NB4 (cell line): ENCODE data around the gene SLC35C1.

Experiments
- DNase-seq: peaks from one replicate; pipeline ENCODE4 v3.0.0; 2010; ENCODE audit warnings: low read depth
- H3K4me3 ChIP-seq: one replicate; pipeline ENCODE4 v1.5.1; 2011; ENCODE audit warnings: mild to moderate bottlenecking, low read depth, low read length, moderate library complexity
- MYC ChIP-seq: IDR thresholded peaks from 2 replicates; pipeline ENCODE4 v1.6.1; 2011; ENCODE audit warnings: low read depth, low read length
- POLR2A ChIP-seq: IDR thresholded peaks from 2 replicates; pipeline ENCODE4 v1.6.1; 2011; ENCODE audit warnings: mild to moderate bottlenecking; ENCODE audit not compliant: insufficient read length; ENCODE audit errors: extremely low read depth
- TF ChIP-seq, protein P1 (sequence below): IDR thresholded peaks from one replicate; pipeline ENCODE4 v1.5.1; 2012; ENCODE audit warnings: low read depth, low read length
- TF ChIP-seq, protein P2 (sequence below): IDR thresholded peaks from 2 replicates; pipeline ENCODE4 v1.6.1; 2011; ENCODE audit warnings: low read depth, low read length

The SLC35C1 gene

DNA sequence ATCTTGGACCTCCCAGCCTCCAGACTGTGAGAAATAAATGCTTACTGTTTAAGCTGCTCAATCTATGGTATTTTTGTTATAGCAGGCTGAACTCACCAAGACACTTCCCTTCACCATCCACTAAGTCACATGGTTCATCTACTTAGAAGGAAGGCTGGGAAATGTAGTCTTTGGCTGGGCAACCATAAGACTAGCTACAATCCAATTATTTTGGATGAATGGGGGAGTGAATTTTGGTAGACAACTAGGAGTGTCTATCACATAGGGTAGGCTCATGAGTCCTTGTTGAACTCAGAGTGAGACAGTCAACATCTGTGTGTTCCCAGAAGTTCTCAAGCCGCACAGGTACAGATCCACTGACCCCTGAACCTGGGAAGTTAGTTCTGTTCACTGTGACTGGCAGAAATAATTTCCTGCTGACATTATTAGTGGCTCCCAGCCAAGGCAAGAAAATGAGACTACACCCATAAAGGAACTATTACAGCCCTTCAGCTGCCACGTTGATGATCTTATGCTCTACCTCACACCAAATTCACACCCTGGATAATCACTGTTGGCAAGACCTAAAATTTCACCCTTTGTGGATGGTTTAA lies 3.1 kb upstream of the SLC35C1 start:
- DNase-seq, result peak; percentile 40
- no peak overlapping the region for H3K4me3 ChIP-seq
- TF ChIP-seq MYC, result no peak
- TF ChIP-seq, protein P1, sequence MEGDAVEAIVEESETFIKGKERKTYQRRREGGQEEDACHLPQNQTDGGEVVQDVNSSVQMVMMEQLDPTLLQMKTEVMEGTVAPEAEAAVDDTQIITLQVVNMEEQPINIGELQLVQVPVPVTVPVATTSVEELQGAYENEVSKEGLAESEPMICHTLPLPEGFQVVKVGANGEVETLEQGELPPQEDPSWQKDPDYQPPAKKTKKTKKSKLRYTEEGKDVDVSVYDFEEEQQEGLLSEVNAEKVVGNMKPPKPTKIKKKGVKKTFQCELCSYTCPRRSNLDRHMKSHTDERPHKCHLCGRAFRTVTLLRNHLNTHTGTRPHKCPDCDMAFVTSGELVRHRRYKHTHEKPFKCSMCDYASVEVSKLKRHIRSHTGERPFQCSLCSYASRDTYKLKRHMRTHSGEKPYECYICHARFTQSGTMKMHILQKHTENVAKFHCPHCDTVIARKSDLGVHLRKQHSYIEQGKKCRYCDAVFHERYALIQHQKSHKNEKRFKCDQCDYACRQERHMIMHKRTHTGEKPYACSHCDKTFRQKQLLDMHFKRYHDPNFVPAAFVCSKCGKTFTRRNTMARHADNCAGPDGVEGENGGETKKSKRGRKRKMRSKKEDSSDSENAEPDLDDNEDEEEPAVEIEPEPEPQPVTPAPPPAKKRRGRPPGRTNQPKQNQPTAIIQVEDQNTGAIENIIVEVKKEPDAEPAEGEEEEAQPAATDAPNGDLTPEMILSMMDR, result no peak
- TF ChIP-seq POLR2A, result no peak
- TF ChIP-seq, protein P2, sequence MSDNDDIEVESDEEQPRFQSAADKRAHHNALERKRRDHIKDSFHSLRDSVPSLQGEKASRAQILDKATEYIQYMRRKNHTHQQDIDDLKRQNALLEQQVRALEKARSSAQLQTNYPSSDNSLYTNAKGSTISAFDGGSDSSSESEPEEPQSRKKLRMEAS, result peak; percentile 56

- DNase-seq, result no peak
- TF ChIP-seq, protein P1, result no peak
- TF ChIP-seq POLR2A, result no peak
- TF ChIP-seq, protein P2, result no peak
- no peak for TF ChIP-seq MYC
- no peak overlapping the region for H3K4me3 ChIP-seq
Measured at GRCh38 chr11:45802531-45803317, 2.2 kb upstream of the SLC35C1 start.

GRCh38 chr11:45803971-45804760 lies 783 bp upstream of the SLC35C1 start:
- peak overlapping the region; percentile 56 for H3K4me3 ChIP-seq
- TF ChIP-seq, protein P1, result no peak
- TF ChIP-seq, protein P2, result no peak
- TF ChIP-seq MYC (no peak), POLR2A (no peak)
- DNase-seq, result peak; percentile 64

DNA sequence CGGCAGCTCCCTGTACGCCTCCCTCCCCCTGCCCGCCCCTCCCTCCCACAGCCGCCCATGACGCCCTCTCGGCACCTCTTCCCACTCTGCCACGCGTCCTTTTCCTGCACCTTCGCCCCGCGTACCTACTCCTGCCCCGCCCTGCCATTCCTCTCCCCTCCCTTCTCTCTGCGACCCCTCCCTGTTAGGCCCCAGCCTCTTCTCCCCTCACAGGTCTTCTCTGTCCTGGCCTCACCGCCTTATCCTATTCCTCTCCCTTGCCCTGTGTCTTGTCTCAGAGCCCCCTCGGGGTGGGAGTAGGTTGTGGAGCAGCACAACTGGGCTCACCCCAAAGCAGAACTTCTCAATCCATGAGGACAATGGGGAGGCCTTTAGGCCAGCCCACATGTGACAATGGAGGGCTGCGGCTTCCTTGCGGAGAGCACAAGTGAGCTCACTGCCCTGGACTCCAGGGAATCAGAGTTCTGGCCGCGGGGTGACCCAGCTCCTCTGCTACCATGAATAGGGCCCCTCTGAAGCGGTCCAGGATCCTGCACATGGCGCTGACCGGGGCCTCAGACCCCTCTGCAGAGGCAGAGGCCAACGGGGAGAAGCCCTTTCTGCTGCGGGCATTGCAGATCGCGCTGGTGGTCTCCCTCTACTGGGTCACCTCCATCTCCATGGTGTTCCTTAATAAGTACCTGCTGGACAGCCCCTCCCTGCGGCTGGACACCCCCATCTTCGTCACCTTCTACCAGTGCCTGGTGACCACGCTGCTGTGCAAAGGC lies 539 bp downstream of the SLC35C1 start:
- TF ChIP-seq, protein P1, result no peak
- TF ChIP-seq MYC (no peak), POLR2A (no peak)
- TF ChIP-seq, protein P2, result peak; percentile 57
- peak overlapping the region; percentile 82 for H3K4me3 ChIP-seq
- peak; percentile 60 for DNase-seq
